DOHH2 (cell line): ENCODE results near the gene SURF2.

Experiments used
- H3F3A ChIP-seq: fragments of 200-600 bp; sonication (generic), shearing (Covaris generic); 2 replicates; pipeline ENCODE4 v1.6.0; 2016; ENCODE audit warnings: antibody characterized with exemption, mild to moderate bottlenecking; ENCODE audit not compliant: control insufficient read depth, insufficient read depth
- H3K27ac ChIP-seq: fragments of 200-600 bp; sonication (generic); 2 replicates; pipeline ENCODE4 v1.5.1; 2014; ENCODE audit warnings: low read depth, mild to moderate bottlenecking, low read length, moderate library complexity
- H3K27me3 ChIP-seq: fragments of 200-600 bp; sonication (generic); 2 replicates; pipeline ENCODE4 v1.6.1; 2014; ENCODE audit warnings: mild to moderate bottlenecking, low read length, mixed read lengths; ENCODE audit not compliant: control insufficient read depth
- H3K36me3 ChIP-seq: fragments of 200-600 bp; sonication (generic); 2 replicates; pipeline ENCODE4 v1.6.1; 2014; ENCODE audit warnings: mild to moderate bottlenecking, low read length, moderate library complexity, mixed read lengths; ENCODE audit not compliant: control insufficient read depth
- H3K4me1 ChIP-seq: fragments of 200-600 bp; sonication (generic); 2 replicates; pipeline ENCODE4 v1.6.1; 2014; ENCODE audit warnings: mild to moderate bottlenecking, low read length, mixed read lengths; ENCODE audit not compliant: control insufficient read depth
- H3K4me2 ChIP-seq: fragments of 200-600 bp; sonication (generic); 2 replicates; pipeline ENCODE4 v1.6.0; 2014; ENCODE audit warnings: mild to moderate bottlenecking, low read length, moderate library complexity
- H3K4me3 ChIP-seq: fragments of 200-600 bp; sonication (generic); 2 replicates; pipeline ENCODE4 v1.5.1; 2014; ENCODE audit warnings: mild to moderate bottlenecking, low read length, mixed read lengths
- H3K79me2 ChIP-seq: fragments of 200-600 bp; sonication (generic); 2 replicates; pipeline ENCODE4 v1.6.1; 2014; ENCODE audit warnings: mild to moderate bottlenecking, low read length, mixed read lengths; ENCODE audit not compliant: control insufficient read depth
- H3K9me2 ChIP-seq: fragments of 200-600 bp; sonication (generic); replicated peaks from 2 replicates; pipeline ENCODE4 v1.6.1; 2014; ENCODE audit warnings: mild to moderate bottlenecking, low read length, mixed read lengths; ENCODE audit not compliant: control insufficient read depth
- H3K9me3 ChIP-seq: fragments of 200-600 bp; sonication (generic); 2 replicates; pipeline ENCODE4 v1.6.1; 2014; ENCODE audit warnings: antibody characterized with exemption, low read length, mixed read lengths; ENCODE audit not compliant: control insufficient read depth, insufficient read depth
- H4K20me1 ChIP-seq: fragments of 200-600 bp; sonication (generic); 2 replicates; pipeline ENCODE4 v1.6.0; 2014; ENCODE audit warnings: low read depth, mild to moderate bottlenecking, antibody characterized with exemption, low read length, moderate library complexity; ENCODE audit not compliant: control insufficient read depth, insufficient read depth
- EZH2phosphoT487 ChIP-seq: fragments of 200-600 bp; sonication (generic); IDR thresholded peaks from 2 replicates; pipeline ENCODE4 v1.6.1; 2017; ENCODE audit warnings: borderline replicate concordance, mild to moderate bottlenecking, antibody characterized with exemption, low read length, moderate library complexity, mixed read lengths
- TF ChIP-seq, protein P1 (sequence below): fragments of 200-600 bp; sonication (generic); IDR thresholded peaks from one replicate; pipeline ENCODE4 v1.5.1; 2014; ENCODE audit warnings: antibody characterized with exemption, mild to moderate bottlenecking, low read depth, low read length; ENCODE audit not compliant: poor library complexity, severe bottlenecking

The SURF2 gene

DNA sequence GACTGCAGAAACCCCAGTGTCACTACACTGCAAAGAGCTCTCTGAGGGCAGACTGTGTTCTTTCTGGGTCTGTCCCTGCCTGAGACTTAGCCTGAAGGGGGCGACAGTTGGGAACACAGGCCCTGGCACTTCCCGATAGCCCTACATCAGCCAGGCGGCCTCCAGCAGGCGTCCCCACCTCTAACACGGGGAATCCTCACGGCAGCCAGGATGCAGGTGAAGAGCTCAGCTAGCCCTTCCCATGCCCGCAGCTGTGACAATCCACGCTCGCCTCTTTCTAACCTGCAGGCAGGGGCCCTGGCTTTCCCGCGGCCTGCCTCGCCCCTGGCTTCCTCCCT lies 14.3 kb upstream of the SURF2 start:
- Histone ChIP-seq H3F3A (peaks cover 15% of the 10 kb centered on the region), H3K4me2 (no peak overlapping the region), H3K36me3 (peaks cover 80% of the 10 kb centered on the region), H3K4me1 (peaks cover 40% of the 10 kb centered on the region), H4K20me1 (no peaks in the 10 kb centered on the region), H3K9me2 (no peaks in the 10 kb centered on the region), H3K79me2 (peaks cover 24% of the 10 kb centered on the region), H3K27ac (no peak overlapping the region), H3K27me3 (no peaks in the 10 kb centered on the region), H3K4me3 (no peak overlapping the region), H3K9me3 (no peaks in the 10 kb centered on the region)
- no peak for TF ChIP-seq EZH2phosphoT487
- TF ChIP-seq, protein P1, sequence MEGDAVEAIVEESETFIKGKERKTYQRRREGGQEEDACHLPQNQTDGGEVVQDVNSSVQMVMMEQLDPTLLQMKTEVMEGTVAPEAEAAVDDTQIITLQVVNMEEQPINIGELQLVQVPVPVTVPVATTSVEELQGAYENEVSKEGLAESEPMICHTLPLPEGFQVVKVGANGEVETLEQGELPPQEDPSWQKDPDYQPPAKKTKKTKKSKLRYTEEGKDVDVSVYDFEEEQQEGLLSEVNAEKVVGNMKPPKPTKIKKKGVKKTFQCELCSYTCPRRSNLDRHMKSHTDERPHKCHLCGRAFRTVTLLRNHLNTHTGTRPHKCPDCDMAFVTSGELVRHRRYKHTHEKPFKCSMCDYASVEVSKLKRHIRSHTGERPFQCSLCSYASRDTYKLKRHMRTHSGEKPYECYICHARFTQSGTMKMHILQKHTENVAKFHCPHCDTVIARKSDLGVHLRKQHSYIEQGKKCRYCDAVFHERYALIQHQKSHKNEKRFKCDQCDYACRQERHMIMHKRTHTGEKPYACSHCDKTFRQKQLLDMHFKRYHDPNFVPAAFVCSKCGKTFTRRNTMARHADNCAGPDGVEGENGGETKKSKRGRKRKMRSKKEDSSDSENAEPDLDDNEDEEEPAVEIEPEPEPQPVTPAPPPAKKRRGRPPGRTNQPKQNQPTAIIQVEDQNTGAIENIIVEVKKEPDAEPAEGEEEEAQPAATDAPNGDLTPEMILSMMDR = peak; percentile 32

DNA sequence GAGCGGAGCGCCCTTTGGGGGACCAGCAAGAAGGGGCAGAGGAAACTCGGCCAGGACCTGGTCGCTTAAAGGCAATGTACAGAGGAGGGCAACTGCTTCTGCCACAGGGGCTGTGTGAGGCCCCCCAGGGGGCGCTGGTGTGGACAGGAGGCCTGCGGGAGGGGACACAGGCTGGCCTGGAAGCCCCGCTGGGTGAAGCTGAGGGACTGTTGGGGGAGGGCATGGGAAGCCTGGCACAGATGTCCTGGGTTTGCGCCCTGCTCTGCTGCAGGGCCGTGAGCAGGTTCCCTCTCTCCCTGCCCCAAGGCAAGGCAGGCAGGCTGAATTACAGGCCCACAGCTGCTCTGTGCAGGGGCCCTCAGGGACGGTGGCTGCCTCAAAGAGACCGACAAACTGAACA lies 13.8 kb upstream of the SURF2 start:
- TF ChIP-seq, protein P1 = peak; percentile 45
- no peak for TF ChIP-seq EZH2phosphoT487
- Histone ChIP-seq H3K27me3 (no peaks in the 10 kb centered on the region), H3K27ac (no peak overlapping the region), H3K4me1 (peaks cover 39% of the 10 kb centered on the region), H3F3A (peaks cover 12% of the 10 kb centered on the region), H3K4me3 (no peak overlapping the region), H3K4me2 (no peak overlapping the region), H4K20me1 (no peaks in the 10 kb centered on the region), H3K9me2 (no peaks in the 10 kb centered on the region), H3K79me2 (peaks cover 29% of the 10 kb centered on the region), H3K9me3 (no peaks in the 10 kb centered on the region), H3K36me3 (peaks cover 80% of the 10 kb centered on the region)

DNA sequence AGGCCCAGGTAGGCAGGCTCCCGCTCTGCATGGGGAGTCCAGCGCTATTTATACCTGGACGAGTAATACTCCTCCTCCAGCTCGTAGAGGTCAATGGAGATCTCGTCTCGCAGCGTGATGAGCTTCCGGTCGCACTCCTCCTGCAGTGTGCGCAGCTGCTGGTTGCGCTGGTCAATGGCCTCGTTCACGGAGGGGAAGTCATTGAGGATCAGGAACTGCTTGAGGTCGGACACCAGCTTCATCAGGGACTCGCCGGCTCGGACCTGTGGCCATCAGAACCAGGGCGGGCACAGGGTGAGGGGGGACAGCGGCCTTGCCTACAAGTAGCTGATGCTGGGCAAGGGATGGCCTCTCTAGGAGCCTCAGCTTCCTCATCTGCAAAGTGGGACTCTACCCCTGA lies 12.3 kb upstream of the SURF2 start:
- H4K20me1 ChIP-seq = peaks cover 5% of the 10 kb centered on the region; the same call in 1 of the 2 replicates

More for the DNA sequence above, 12.3 kb upstream of the SURF2 start:
- TF ChIP-seq, protein P1 = no peak
- TF ChIP-seq EZH2phosphoT487 = no peak
- Histone ChIP-seq H3K36me3 (peaks cover 86% of the 10 kb centered on the region), H3K27ac (no peak overlapping the region), H3K27me3 (no peaks in the 10 kb centered on the region), H3K9me2 (no peaks in the 10 kb centered on the region), H3K4me1 (peaks cover 40% of the 10 kb centered on the region), H3K79me2 (peaks cover 43% of the 10 kb centered on the region), H3K4me2 (no peak overlapping the region), H3K4me3 (no peak overlapping the region), H3K9me3 (no peaks in the 10 kb centered on the region), H3F3A (peaks cover 15% of the 10 kb centered on the region)
